Keratinocyte (primary cell): ENCODE measurements around the gene LRRC10. TPM values are rescaled to one million over a fixed set of nuclear protein-coding genes. Genes with fewer than 3 reads are reported as not detected.

Experiments
- DNase-seq: peaks from one replicate; pipeline ENCODE4 v3.0.0-alpha.2; 2011; ENCODE audit warnings: low read depth, missing footprints, low spot score
- FAIRE-seq: peaks from 2 replicates; lab custom pipeline; 2011; peaks lifted over from hg19 to GRCh38; lab: Jason Lieb, UNC
- H2AFZ ChIP-seq: 2 replicates; pipeline ENCODE4 v1.6.0; 2012; ENCODE audit warnings: low read length, control low read depth, inconsistent platforms; ENCODE audit not compliant: control insufficient read depth
- H3K27ac ChIP-seq: 2 replicates; pipeline ENCODE4 v1.5.1; 2011; ENCODE audit warnings: low read length; ENCODE audit not compliant: control insufficient read depth, insufficient read depth
- H3K27me3 ChIP-seq: 3 replicates; pipeline ENCODE4 v1.6.0; 2011; ENCODE audit warnings: low read length; ENCODE audit not compliant: control insufficient read depth, insufficient read depth; ENCODE audit errors: extremely low read depth
- H3K36me3 ChIP-seq, 2 experiments: 2 replicates in 1 of 2; 3 replicates in 1 of 2; pipeline ENCODE4 v1.5.1; 2011; ENCODE audit warnings: low read length in 2 of 2, mild to moderate bottlenecking in 1 of 2; ENCODE audit not compliant: control insufficient read depth in 2 of 2, insufficient read depth in 2 of 2; ENCODE audit errors: extremely low read depth in 1 of 2
- H3K4me1 ChIP-seq: 3 replicates; pipeline ENCODE4 v1.5.1; 2011; ENCODE audit warnings: low read length; ENCODE audit not compliant: control insufficient read depth, insufficient read depth; ENCODE audit errors: extremely low read depth
- H3K4me2 ChIP-seq: 3 replicates; pipeline ENCODE4 v1.6.0; 2011; ENCODE audit warnings: low read depth, low read length; ENCODE audit not compliant: control insufficient read depth, insufficient read depth; ENCODE audit errors: extremely low read depth
- H3K4me3 ChIP-seq, 3 experiments: fragments of 200-600 bp in 1 of 3; sonication (generic) in 1 of 3; 2 replicates in 2 of 3; 3 replicates in 1 of 3; pipeline ENCODE4 v1.5.1; 2011 to 2016; ENCODE audit warnings: low read length in 3 of 3, mild to moderate bottlenecking in 3 of 3, control low read depth in 2 of 3, inconsistent platforms in 1 of 3, low read depth in 1 of 3, mixed read lengths in 1 of 3, mixed run types in 1 of 3, moderate library complexity in 1 of 3; ENCODE audit not compliant: control insufficient read depth in 2 of 3, insufficient read depth in 2 of 3; ENCODE audit errors: extremely low read depth in 1 of 3
- H3K79me2 ChIP-seq: 2 replicates; pipeline ENCODE4 v1.6.0; 2012; ENCODE audit warnings: low read length; ENCODE audit not compliant: control insufficient read depth, insufficient read depth
- H3K9ac ChIP-seq: 3 replicates; pipeline ENCODE4 v1.6.0; 2011; ENCODE audit warnings: low read length; ENCODE audit not compliant: control insufficient read depth, insufficient read depth; ENCODE audit errors: extremely low read depth
- H3K9me1 ChIP-seq: 3 replicates; pipeline ENCODE4 v1.6.0; 2011; ENCODE audit warnings: low read length; ENCODE audit not compliant: control insufficient read depth, insufficient read depth; ENCODE audit errors: extremely low read depth
- H3K9me3 ChIP-seq: 2 replicates; pipeline ENCODE4 v1.5.1; 2012; ENCODE audit warnings: low read depth, low read length; ENCODE audit not compliant: control insufficient read depth
- H4K20me1 ChIP-seq: 3 replicates; pipeline ENCODE4 v1.6.0; 2011; ENCODE audit warnings: low read length; ENCODE audit not compliant: control insufficient read depth, insufficient read depth; ENCODE audit errors: extremely low read depth
- EZH2 ChIP-seq: IDR thresholded peaks from one replicate; pipeline ENCODE4 v1.6.1; 2012; ENCODE audit warnings: inconsistent platforms, mild to moderate bottlenecking, low read length, moderate library complexity
- dilution Hi-C: fragments of 300-500 bp; cut with MboI; formaldehyde crosslinking; loops from one replicate; pipeline ENCODE4 v1.7.0; 2020; ENCODE audit warnings: low sequenced_read_pairs; ENCODE audit not compliant: extremely low pct_ligation_motif_present
- polyA plus RNA-seq, 5 experiments: library from polyadenylated mRNA; depleted of rRNA in 3 of 5; stranded (reverse) in 3 of 5; stranded (forward) in 1 of 5; unstranded in 1 of 5; fragments of >200 nt; gene quantifications; 1 replicate in 1 of 5; 2 replicates in 3 of 5; 3 replicates in 1 of 5; pipeline versions ENCODE4 v1.2.1 to v1.2.3, GENCODE V29; 2011 to 2012; ENCODE audit warnings: missing spikeins in 2 of 5, low read depth in 1 of 5, low replicate concordance in 1 of 5
- TF ChIP-seq, protein P1 (sequence below), 3 experiments: IDR thresholded peaks in 1 of 3; conservative IDR thresholded peaks in 1 of 3; optimal IDR thresholded peaks in 1 of 3; 2 replicates in 2 of 3; 3 replicates in 1 of 3; pipeline versions ENCODE3 to v1.5.1; 2011; ENCODE audit warnings: low read length in 3 of 3, mild to moderate bottlenecking in 3 of 3, moderate library complexity in 2 of 3, control low read depth in 1 of 3, inconsistent platforms in 1 of 3; ENCODE audit not compliant: insufficient read depth in 2 of 3; ENCODE audit errors: extremely low read depth in 1 of 3

Gene LRRC10
- polyA plus RNA-seq, 1 donor (not counting 4 experiments of a cell fraction or from before 2014, with no cell fraction given): not detected

DNA sequence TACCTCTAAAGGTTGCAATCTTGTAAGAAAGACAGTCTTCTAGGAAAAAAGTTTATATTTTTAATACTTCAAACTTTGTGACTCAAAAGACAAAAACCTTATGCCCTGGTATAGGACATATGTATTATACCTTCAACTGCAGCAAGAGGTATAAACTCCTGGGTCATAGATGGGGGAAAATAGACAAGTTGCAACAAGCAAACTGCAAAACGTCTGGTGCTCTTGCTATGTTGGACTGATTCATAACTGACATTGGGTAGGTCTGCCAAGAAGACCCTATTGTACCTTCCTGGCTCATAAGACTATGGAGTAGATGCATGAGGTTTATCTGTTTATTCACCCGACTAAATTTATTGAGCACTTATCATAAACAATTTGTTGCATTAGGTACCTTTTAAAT, 47.5 kb upstream of the LRRC10 start:
- peaks cover 35% of the 10 kb centered on the region for H3K4me1 ChIP-seq
- H3K4me2 ChIP-seq: no peak overlapping the region
- no peak overlapping the region for H3K4me3 ChIP-seq
- no peaks in the 10 kb centered on the region for H3K27me3 ChIP-seq
- DNase-seq (peak; percentile 30), FAIRE-seq (peak; percentile 88)
- H3K9me1 ChIP-seq: no peaks in the 10 kb centered on the region
- TF ChIP-seq, protein P1, sequence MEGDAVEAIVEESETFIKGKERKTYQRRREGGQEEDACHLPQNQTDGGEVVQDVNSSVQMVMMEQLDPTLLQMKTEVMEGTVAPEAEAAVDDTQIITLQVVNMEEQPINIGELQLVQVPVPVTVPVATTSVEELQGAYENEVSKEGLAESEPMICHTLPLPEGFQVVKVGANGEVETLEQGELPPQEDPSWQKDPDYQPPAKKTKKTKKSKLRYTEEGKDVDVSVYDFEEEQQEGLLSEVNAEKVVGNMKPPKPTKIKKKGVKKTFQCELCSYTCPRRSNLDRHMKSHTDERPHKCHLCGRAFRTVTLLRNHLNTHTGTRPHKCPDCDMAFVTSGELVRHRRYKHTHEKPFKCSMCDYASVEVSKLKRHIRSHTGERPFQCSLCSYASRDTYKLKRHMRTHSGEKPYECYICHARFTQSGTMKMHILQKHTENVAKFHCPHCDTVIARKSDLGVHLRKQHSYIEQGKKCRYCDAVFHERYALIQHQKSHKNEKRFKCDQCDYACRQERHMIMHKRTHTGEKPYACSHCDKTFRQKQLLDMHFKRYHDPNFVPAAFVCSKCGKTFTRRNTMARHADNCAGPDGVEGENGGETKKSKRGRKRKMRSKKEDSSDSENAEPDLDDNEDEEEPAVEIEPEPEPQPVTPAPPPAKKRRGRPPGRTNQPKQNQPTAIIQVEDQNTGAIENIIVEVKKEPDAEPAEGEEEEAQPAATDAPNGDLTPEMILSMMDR (optimal IDR thresholded peaks at IDR 0.05 in 1 of 3, IDR thresholded peaks at IDR 0.05 in 1 of 3, conservative IDR thresholded peaks at IDR 0.05 in 1 of 3; ENCODE audit: extremely low read depth in 1 of 3, insufficient read depth in 2 of 3, low read length in 3 of 3): no peak
- no peak for TF ChIP-seq EZH2
- H3K36me3 ChIP-seq: no peaks in the 10 kb centered on the region
- no peaks in the 10 kb centered on the region for H4K20me1 ChIP-seq
- dilution Hi-C loops: no loop called here
- H3K79me2 ChIP-seq: no peaks in the 10 kb centered on the region
- H3K9ac ChIP-seq: no peak overlapping the region
- H3K27ac ChIP-seq: no peak overlapping the region
- no peak overlapping the region for H2AFZ ChIP-seq
- H3K9me3 ChIP-seq: no peaks in the 10 kb centered on the region

DNA sequence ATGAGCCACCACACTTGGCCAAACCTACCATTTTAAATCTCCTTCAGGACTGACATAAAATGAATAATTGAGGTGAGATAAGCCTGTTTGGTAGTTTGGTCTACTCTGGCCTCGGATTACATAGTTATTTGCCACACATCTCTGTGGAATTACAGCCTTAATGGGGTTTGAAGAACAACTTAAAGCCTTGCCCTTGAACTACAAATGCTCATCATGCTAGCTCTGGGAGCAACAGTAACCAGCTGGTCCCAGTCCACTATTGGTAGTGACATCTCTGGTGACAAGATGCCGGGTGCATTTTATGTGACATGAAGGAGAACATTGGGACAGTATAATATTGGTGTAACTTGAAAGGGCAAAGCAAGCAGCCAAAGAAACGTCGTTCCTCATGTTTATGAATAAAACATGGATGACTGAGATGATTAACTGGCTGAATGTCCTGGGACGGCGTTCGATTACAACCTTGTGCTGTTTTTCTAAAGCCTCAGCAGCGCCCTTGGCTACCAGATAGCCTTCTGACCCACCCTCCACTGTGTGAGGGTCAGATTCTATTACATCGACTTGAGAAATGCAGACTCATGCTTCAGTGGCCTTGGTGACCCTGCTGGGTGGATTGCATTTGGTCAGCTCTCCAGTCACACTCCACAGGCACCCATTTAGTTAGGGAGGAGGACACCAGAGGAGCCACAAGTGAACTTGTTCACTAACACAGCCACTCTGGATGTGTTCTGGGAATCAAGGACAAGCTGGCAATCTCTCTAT, 46.9 kb upstream of the LRRC10 start:
- Histone ChIP-seq H3K9ac (no peak overlapping the region), H3K79me2 (no peaks in the 10 kb centered on the region), H3K4me2 (no peak overlapping the region), H3K9me1 (no peaks in the 10 kb centered on the region), H3K27ac (no peak overlapping the region), H3K4me3 (no peak overlapping the region), H3K4me1 (peaks cover 35% of the 10 kb centered on the region), H2AFZ (no peak overlapping the region), H4K20me1 (no peaks in the 10 kb centered on the region), H3K27me3 (no peaks in the 10 kb centered on the region), H3K36me3 (no peaks in the 10 kb centered on the region), H3K9me3 (no peaks in the 10 kb centered on the region)
- dilution Hi-C loops: no loop called here
- FAIRE-seq (no peak), DNase-seq (no peak)
- TF ChIP-seq, protein P1 (optimal IDR thresholded peaks at IDR 0.05 in 1 of 3, IDR thresholded peaks at IDR 0.05 in 1 of 3, conservative IDR thresholded peaks at IDR 0.05 in 1 of 3; ENCODE audit: extremely low read depth in 1 of 3, insufficient read depth in 2 of 3, low read length in 3 of 3): no peak
- TF ChIP-seq EZH2: no peak
